ENCODE results near the gene PTH2.

- no peak for TF ChIP-seq ZFP30 (CRISPR knock-in tag; IDR thresholded peaks at IDR 0.05)
- TF ChIP-seq ZNF565 (CRISPR knock-in tag; conservative IDR thresholded peaks at IDR 0.05; ENCODE audit: low read depth): 0 out of 2 replicates have a peak, but pooled peaks have one; percentile 56
- no peak for TF ChIP-seq ZFP3 (CRISPR knock-in tag; IDR thresholded peaks at IDR 0.05)
- TF ChIP-seq ZC3H10 (CRISPR knock-in tag; IDR thresholded peaks at IDR 0.05): no peak
- no peak for TF ChIP-seq GLIS3 (CRISPR knock-in tag; IDR thresholded peaks at IDR 0.05)
- TF ChIP-seq ISL1 (CRISPR knock-in tag; IDR thresholded peaks at IDR 0.05): no peak
- TF ChIP-seq CREB5 (CRISPR knock-in tag; IDR thresholded peaks at IDR 0.05; ENCODE audit: low read depth): no peak
- no peak for TF ChIP-seq POU6F1 (CRISPR knock-in tag; IDR thresholded peaks at IDR 0.05; ENCODE audit: borderline replicate concordance, low read depth)
- no peak for TF ChIP-seq RARB (CRISPR knock-in tag; IDR thresholded peaks at IDR 0.05)
- TF ChIP-seq ARNTL (CRISPR knock-in tag; IDR thresholded peaks at IDR 0.05; ENCODE audit: borderline replicate concordance, low read depth): no peak
- no peak for TF ChIP-seq ESRRG (CRISPR knock-in tag; IDR thresholded peaks at IDR 0.05)
- no peak for TF ChIP-seq PATZ1 (CRISPR knock-in tag; IDR thresholded peaks at IDR 0.05; ENCODE audit: borderline replicate concordance)
- no peak for TF ChIP-seq TOX (CRISPR knock-in tag; IDR thresholded peaks at IDR 0.05; ENCODE audit: borderline replicate concordance)
- no peak for TF ChIP-seq CSRNP3 (CRISPR knock-in tag; IDR thresholded peaks at IDR 0.05)
Measured at GRCh38 chr19:49443366-49444099, 20.3 kb upstream of the PTH2 start.
